Gastrocnemius medialis (tissue), 4 donors: Measurements from ENCODE around the gene ACP2.

Experiments
- CTCF ChIP-seq, 5 experiments: fragments of 450-650 bp in 3 of 5; fragments of 200-600 bp in 2 of 5; sonication (generic) in 2 of 5; IDR thresholded peaks in 4 of 5; conservative IDR thresholded peaks in 1 of 5; 1 replicate in 4 of 5; 2 replicates in 1 of 5; pipeline ENCODE4 v1.5.1; 2016 to 2019; ENCODE audit warnings: antibody characterized with exemption in 5 of 5, mild to moderate bottlenecking in 3 of 5, moderate library complexity in 3 of 5
- POLR2A ChIP-seq, 2 donors: fragments of 450-650 bp; IDR thresholded peaks; one replicate each; pipeline ENCODE4 v1.6.1; 2017; ENCODE audit warnings: antibody characterized with exemption in 2 of 2, mild to moderate bottlenecking in 2 of 2, moderate library complexity in 2 of 2

GRCh38 chr11:47260366-47260765 is 11.8 kb upstream of the ACP2 start:
- no peak for TF ChIP-seq CTCF (IDR thresholded peaks at IDR 0.05 in 4 of 5, conservative IDR thresholded peaks at IDR 0.05 in 1 of 5)
- no peak for TF ChIP-seq POLR2A (IDR thresholded peaks at IDR 0.05)
